Lower lobe of right lung (tissue), 2 donors: ENCODE measurements around the gene GNAT3. TPM values are rescaled to one million over a fixed set of nuclear protein-coding genes. Genes with fewer than 3 reads are reported as not detected.

Experiments
- ATAC-seq, 2 donors: fragments of 200-7000 bp; cut with Tn5 transposase; one replicate each; pipeline ENCODE4 v1.9.1; 2020 to 2022; ENCODE audit warnings: mild to moderate bottlenecking in 2 of 2, moderate library complexity in 2 of 2
- DNase-seq: peaks from one replicate; pipeline ENCODE4 v3.0.0-alpha.2; 2020
- H3K27ac ChIP-seq: fragments of 200-600 bp; one replicate; pipeline ENCODE4 v1.8.0; 2022
- H3K27me3 ChIP-seq: fragments of 200-600 bp; one replicate; pipeline ENCODE4 v1.8.0; 2022; ENCODE audit warnings: low read depth
- H3K36me3 ChIP-seq: fragments of 200-600 bp; one replicate; pipeline ENCODE4 v1.8.0; 2022; ENCODE audit warnings: mild to moderate bottlenecking
- H3K4me1 ChIP-seq: fragments of 200-600 bp; one replicate; pipeline ENCODE4 v1.8.0; 2022
- H3K4me3 ChIP-seq: fragments of 200-600 bp; one replicate; pipeline ENCODE4 v1.8.0; 2022; ENCODE audit warnings: mild to moderate bottlenecking
- H3K9me3 ChIP-seq: fragments of 200-600 bp; one replicate; pipeline ENCODE4 v1.8.0; 2022
- intact Hi-C: fragments of 100-400 bp; cut with DNase I; formaldehyde crosslinking; loops from one replicate; pipeline ENCODE4 v1.11.0; 2022
- long read RNA-seq: library from polyadenylated mRNA; unstranded; transcript quantifications from one replicate; pipeline ENCODE4 v2.0.0, GENCODE V29; 2021
- total RNA-seq: library from RNA; stranded (reverse); fragmentation: NEBNext Ultra II Directional; extraction: Animal tissue kit (Norgen Biotek cat#: 25700); gene quantifications from one replicate; pipeline ENCODE4 v1.2.1, GENCODE V29; 2021
- TF ChIP-seq, protein P1 (sequence below): fragments of 200-600 bp; IDR thresholded peaks from one replicate; pipeline ENCODE4 v1.8.0; 2022; ENCODE audit warnings: antibody characterized with exemption, mild to moderate bottlenecking
- donor health status: DM: no; HTN: yes; CAD: no; lungs with severe emphysema.

GNAT3 gene
- not detected for total RNA-seq
- long read RNA-seq, result 0 reads

DNA sequence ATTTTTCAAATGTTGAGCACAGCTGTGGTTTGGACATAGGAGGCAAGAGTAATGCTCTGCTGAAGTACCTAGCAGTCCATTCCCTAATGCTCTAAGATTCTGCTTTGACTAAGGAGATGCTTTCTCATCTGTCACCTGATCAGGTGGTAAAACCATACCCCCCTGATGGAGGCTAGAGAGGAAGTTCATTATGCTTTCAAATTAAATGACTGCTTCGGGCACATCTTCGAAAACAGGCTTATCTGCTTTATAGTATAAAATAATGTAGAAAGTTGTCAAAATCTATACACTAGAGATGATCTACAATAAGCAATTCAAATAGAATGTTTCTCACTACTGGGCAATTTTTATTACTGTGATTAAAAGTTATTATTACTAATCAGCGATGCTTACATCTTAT is at the start of gene GNAT3:
TSS of gene GNAT3 (minus strand) at position 101 of the 400 bp plus-strand sequence. CDS start 138 bp downstream, outside the sequence.
- TF ChIP-seq, protein P1, sequence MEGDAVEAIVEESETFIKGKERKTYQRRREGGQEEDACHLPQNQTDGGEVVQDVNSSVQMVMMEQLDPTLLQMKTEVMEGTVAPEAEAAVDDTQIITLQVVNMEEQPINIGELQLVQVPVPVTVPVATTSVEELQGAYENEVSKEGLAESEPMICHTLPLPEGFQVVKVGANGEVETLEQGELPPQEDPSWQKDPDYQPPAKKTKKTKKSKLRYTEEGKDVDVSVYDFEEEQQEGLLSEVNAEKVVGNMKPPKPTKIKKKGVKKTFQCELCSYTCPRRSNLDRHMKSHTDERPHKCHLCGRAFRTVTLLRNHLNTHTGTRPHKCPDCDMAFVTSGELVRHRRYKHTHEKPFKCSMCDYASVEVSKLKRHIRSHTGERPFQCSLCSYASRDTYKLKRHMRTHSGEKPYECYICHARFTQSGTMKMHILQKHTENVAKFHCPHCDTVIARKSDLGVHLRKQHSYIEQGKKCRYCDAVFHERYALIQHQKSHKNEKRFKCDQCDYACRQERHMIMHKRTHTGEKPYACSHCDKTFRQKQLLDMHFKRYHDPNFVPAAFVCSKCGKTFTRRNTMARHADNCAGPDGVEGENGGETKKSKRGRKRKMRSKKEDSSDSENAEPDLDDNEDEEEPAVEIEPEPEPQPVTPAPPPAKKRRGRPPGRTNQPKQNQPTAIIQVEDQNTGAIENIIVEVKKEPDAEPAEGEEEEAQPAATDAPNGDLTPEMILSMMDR, result no peak
- Histone ChIP-seq H3K4me1 (peaks cover 5% of the 10 kb centered on the region), H3K36me3 (no peaks in the 10 kb centered on the region), H3K27me3 (no peaks in the 10 kb centered on the region), H3K9me3 (no peaks in the 10 kb centered on the region), H3K27ac (no peak within 1 kb of the TSS), H3K4me3 (no peak within 1 kb of the TSS)
- no peak for ATAC-seq
- intact Hi-C loops, result no loop called here
- DNase-seq, result no peak

DNA sequence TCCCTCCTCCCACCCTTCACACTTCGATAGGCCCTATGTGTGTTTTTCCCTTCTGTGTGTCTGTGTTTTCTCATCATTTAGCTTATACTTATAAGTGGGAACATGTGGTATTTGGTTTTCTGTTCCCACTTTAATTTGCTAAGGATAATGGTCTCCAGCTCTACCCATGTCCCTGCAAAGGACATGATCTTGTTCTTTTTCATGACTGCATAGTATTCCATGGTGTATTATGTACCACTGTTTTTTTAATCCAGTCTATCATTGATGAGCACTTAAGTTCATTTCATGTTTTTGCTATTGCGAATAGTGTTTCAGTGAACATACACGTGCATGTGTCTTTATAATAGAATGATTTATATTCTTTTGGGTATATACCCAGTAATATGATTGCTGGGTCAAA is 46.3 kb upstream of the GNAT3 start:
- no peak for ATAC-seq
- intact Hi-C loops, result no loop called here
- Histone ChIP-seq H3K36me3 (no peaks in the 10 kb centered on the region), H3K27ac (no peak overlapping the region), H3K27me3 (no peaks in the 10 kb centered on the region), H3K4me3 (no peak overlapping the region), H3K4me1 (no peaks in the 10 kb centered on the region), H3K9me3 (peaks cover 31% of the 10 kb centered on the region)
- TF ChIP-seq, protein P1, result no peak
- no peak for DNase-seq

DNA sequence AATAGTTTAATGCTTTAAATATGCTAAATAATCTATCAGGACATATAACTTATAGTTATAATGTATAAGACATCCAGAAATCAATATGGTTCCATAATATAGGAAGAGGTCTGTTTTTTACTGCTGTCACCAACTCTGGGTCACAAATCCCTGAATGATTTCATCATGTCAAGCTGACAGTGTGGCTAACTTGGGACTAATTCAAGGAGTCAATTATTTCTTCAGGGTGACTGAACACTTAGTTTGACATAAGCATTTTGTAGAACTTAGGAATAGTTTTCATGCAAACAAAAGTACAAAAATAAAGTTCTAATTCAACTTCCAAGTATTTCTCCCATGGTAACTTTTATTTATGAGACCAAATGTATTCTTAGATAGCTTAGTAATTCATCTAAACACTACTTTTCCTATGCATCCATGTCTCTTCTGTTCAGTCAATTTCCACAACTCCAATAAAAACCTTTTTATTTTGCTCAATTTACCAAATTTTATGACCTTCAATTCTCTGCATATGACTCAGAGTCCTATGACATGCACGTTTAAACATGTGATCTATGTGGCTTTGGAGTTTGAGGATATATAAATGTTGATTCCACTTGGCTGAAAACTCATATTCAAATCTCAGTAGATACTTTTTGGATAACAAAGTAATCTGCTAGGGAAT is 40.3 kb upstream of the GNAT3 start:
- H3K9me3 ChIP-seq, result no peaks in the 10 kb centered on the region
- DNase-seq, result no peak
- H3K4me3 ChIP-seq, result no peak overlapping the region
- H3K36me3 ChIP-seq, result no peaks in the 10 kb centered on the region
- no peak for ATAC-seq
- peaks cover 10% of the 10 kb centered on the region for H3K4me1 ChIP-seq
- H3K27me3 ChIP-seq, result no peaks in the 10 kb centered on the region
- intact Hi-C loops, result no loop called here
- TF ChIP-seq, protein P1, result no peak
- H3K27ac ChIP-seq, result no peak overlapping the region

DNA sequence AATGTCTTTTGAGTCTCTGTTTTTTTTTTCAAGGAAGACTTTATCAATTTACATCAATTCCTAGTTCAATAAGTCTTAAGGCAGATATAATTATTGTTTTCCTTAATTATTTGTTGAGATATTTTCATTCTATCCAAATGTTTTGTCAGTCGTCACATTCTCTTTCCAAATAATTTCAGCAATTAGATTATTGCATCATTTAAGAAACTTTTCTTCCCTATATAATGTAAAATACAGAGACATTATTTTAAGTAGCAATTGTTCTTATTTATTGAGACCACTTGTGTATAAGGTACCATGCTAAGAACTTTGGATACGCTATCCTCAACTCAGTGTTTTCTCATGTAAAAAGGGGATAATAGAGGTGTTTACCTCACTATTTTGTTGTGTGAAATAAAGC is 38.1 kb upstream of the GNAT3 start:
- Histone ChIP-seq H3K4me3 (no peak overlapping the region), H3K4me1 (peaks cover 10% of the 10 kb centered on the region), H3K27ac (no peak overlapping the region), H3K36me3 (no peaks in the 10 kb centered on the region), H3K9me3 (no peaks in the 10 kb centered on the region), H3K27me3 (no peaks in the 10 kb centered on the region)
- TF ChIP-seq, protein P1, result no peak
- intact Hi-C loops, result no loop called here
- ATAC-seq (no peak), DNase-seq (no peak)

DNA sequence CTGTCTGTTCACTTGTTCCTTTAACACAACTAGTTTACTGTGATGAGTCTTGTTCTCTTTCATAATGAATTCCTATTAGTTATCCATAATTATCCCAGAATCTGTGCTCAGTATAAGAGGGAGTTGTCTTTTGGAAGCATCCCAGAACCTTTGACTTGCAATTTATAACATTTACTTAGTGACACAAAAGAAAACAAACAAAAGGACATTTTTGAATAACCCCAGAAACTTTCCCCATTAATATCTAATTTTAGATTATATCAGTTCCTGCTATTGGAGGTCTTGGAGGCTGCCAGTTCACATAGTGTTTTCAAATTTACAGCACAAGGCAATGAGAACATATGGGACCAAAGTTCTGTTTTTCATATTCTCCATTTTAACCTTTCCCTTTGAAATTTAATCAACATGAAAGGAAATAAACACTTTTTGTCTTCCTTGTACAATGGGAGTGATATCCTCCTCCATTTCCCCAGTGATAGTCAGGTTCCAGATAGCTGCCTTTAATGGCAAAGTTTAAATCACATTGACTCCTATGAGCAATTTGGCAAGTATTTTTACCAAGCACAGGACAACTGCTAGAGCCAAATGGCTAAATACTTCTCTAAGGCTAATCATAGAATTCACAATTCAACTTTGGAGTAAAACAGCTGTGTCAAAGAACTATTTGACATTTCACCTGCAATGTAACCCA is 37.1 kb upstream of the GNAT3 start:
- no peak overlapping the region for H3K27ac ChIP-seq

More for the DNA sequence above, 37.1 kb upstream of the GNAT3 start:
- DNase-seq (no peak), ATAC-seq (no peak)
- Histone ChIP-seq H3K36me3 (no peaks in the 10 kb centered on the region), H3K4me3 (no peak overlapping the region), H3K27me3 (no peaks in the 10 kb centered on the region), H3K9me3 (no peaks in the 10 kb centered on the region), H3K4me1 (peaks cover 10% of the 10 kb centered on the region)
- intact Hi-C loops, result no loop called here
- TF ChIP-seq, protein P1, result no peak
